ENCODE data around the gene TMEM222. TPM values are rescaled to one million over a fixed set of nuclear protein-coding genes. Genes with fewer than 3 reads are reported as not detected.

TMEM222 gene
- total and polyA plus RNA-seq, 12 donors = 30.7 to 73.2 (median 49.8) TPM

DNA sequence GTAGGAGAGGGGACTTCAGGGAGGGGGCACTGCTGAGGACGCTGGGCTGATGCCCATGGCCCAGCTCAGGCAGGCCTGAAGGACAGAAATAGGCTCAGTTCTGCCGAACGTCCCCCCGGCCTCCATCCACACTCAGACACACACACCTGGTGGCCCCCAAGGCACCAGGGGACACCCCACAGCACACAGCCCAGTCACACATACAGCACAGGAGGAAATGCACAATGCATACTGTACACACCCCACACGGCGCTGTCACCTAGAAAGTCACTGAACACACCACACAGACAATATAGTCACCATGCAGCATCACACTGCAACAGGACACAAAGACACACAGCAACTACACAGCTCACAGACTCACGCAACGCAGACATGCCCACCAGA lies 20.4 kb downstream of the TMEM222 start:
- no peak overlapping the region for H3K4me3 ChIP-seq
- no peak overlapping the region for H3K27ac ChIP-seq
- no peaks in the 10 kb centered on the region for H3K36me3 ChIP-seq (replicated peaks in 1 of 2)
- TF ChIP-seq, protein P1, sequence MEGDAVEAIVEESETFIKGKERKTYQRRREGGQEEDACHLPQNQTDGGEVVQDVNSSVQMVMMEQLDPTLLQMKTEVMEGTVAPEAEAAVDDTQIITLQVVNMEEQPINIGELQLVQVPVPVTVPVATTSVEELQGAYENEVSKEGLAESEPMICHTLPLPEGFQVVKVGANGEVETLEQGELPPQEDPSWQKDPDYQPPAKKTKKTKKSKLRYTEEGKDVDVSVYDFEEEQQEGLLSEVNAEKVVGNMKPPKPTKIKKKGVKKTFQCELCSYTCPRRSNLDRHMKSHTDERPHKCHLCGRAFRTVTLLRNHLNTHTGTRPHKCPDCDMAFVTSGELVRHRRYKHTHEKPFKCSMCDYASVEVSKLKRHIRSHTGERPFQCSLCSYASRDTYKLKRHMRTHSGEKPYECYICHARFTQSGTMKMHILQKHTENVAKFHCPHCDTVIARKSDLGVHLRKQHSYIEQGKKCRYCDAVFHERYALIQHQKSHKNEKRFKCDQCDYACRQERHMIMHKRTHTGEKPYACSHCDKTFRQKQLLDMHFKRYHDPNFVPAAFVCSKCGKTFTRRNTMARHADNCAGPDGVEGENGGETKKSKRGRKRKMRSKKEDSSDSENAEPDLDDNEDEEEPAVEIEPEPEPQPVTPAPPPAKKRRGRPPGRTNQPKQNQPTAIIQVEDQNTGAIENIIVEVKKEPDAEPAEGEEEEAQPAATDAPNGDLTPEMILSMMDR (IDR thresholded peaks at IDR 0.05) = no peak
- TF ChIP-seq POLR2A (IDR thresholded peaks at IDR 0.05) = no peak
- 55 to 75% (median 73%) methylated on average over 5 to 8 of the region's 8 CpGs for WGBS, 4 donors
- no peaks in the 10 kb centered on the region for H3K9me3 ChIP-seq (replicated peaks in 1 of 3)
- intact Hi-C loops (cut with DNase I) = no loop called here
- peaks cover 0 to 8% of the 10 kb centered on the region in 2 donors for H3K4me1 ChIP-seq (replicated peaks in 1 of 2)
- DNase-seq = no peak
- no peaks in the 10 kb centered on the region for H3K27me3 ChIP-seq

DNA sequence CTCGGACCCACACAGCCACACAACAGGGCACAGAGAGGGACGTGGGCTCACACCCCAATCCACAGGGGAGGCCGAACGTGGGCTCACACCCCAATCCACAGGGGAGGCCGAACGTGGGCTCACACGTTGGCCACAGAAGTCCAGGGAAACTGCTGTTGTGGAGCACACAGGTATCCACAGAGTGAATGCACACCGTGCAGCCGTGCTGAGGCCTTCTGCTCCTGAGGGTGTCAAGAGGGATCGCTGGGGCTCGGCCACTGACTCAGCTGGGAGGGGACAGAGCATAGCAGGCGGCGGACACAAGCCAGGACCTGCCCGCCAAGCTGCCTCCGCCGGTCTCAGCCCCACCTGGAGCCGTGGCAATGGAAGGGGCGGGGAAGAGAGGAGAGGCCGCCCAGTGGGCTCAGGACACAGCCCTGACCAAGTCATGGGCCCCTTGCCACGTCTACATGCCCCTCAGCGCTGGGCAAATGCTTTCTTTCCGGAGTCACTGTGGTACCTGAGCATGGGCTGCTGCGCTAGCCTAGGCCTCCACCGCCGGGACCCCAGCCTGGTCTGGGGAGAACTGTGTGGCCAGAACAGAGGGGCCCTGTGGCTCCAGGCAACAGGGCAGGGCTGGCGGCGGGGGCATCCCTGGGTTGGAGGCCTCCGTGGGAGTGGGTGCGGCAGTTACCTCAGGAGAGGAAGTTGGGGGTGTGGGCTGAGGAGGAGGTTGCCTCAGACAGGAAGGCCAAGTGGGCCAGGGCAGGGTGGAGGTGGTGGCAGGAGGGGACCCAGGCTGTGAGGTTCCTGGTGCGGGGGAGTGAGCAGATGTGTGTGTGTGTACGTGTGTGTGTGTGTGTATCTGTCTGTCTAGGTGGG lies 21.0 kb downstream of the TMEM222 start:
- peaks cover 0 to 8% of the 10 kb centered on the region in 2 donors for H3K4me1 ChIP-seq (replicated peaks in 1 of 2)
- H3K27me3 ChIP-seq = no peaks in the 10 kb centered on the region
- H3K27ac ChIP-seq = peak overlapping the region in 1 of 5 donors; percentile 29
- TF ChIP-seq, protein P1 (IDR thresholded peaks at IDR 0.05) = no peak
- TF ChIP-seq POLR2A (IDR thresholded peaks at IDR 0.05) = no peak
- H3K36me3 ChIP-seq (replicated peaks in 1 of 2) = no peaks in the 10 kb centered on the region
- no peak for DNase-seq
- WGBS, 4 donors = 60 to 70% (median 68%) methylated on average over 12 to 31 of the region's 31 CpGs
- H3K4me3 ChIP-seq = no peak overlapping the region
- intact Hi-C loops (cut with DNase I) = no loop called here
- H3K9me3 ChIP-seq (replicated peaks in 1 of 3) = no peaks in the 10 kb centered on the region

DNA sequence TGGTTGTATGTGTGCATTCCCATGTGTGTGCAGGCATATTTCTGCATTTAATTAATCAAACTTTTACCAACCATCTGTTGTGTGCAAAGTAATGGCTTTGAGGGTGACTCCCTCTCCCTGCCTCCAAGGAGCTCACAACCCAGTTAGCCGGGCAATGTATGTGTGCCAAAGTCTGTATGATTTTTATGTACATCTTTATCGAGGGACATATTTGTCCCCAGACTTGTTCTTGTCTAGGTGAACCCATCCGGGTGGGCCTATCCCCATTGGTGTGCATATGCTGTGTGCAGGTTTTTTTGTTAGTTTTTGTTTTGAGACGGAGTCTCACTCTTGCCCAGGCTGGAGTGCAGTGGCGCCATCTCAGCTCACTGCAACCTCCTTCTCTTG lies 21.7 kb downstream of the TMEM222 start:
- no peak for DNase-seq
- Histone ChIP-seq H3K36me3 (replicated peaks in 1 of 2) (no peaks in the 10 kb centered on the region), H3K9me3 (replicated peaks in 1 of 3) (no peaks in the 10 kb centered on the region), H3K27ac (no peak overlapping the region), H3K4me1 (replicated peaks in 1 of 2) (peaks cover 0 to 8% of the 10 kb centered on the region in 2 donors), H3K4me3 (no peak overlapping the region), H3K27me3 (no peaks in the 10 kb centered on the region)
- intact Hi-C loops (cut with DNase I) = no loop called here
- TF ChIP-seq POLR2A (IDR thresholded peaks at IDR 0.05) = no peak
- TF ChIP-seq, protein P1 (IDR thresholded peaks at IDR 0.05) = no peak
- 66 to 80% (median 75%) methylated on average over 5 of the region's 5 CpGs for WGBS, 4 donors

DNA sequence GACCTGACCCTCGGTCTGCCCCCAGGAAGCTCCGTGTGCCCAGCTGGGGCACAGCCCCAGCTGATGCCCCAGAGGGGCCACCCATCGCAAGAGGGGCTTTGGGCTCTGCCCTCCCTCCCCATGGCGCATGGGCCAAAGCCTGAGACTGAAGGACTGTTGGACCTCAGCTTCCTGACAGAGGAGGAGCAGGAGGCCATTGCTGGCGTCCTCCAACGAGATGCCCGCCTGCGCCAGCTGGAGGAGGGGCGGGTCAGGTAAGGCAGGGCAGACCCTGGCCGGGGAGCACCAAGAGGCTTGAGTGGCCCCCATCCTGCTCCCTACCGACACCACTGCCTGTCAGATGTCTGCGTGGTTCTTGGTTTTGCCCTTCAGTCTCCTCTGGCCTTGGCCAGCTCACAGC lies 23.3 kb downstream of the TMEM222 start:
- intact Hi-C loops (cut with DNase I) = no loop called here
- Histone ChIP-seq H3K27me3 (no peaks in the 10 kb centered on the region), H3K27ac (no peak overlapping the region), H3K36me3 (replicated peaks in 1 of 2) (no peaks in the 10 kb centered on the region), H3K4me3 (no peak overlapping the region), H3K9me3 (replicated peaks in 1 of 3) (no peaks in the 10 kb centered on the region), H3K4me1 (replicated peaks in 1 of 2) (peaks cover 0 to 20% of the 10 kb centered on the region in 2 donors)
- TF ChIP-seq POLR2A (IDR thresholded peaks at IDR 0.05) = no peak
- TF ChIP-seq, protein P1 (IDR thresholded peaks at IDR 0.05) = no peak
- 40 to 79% (median 69%) methylated on average over 1 to 12 of the region's 12 CpGs for WGBS, 4 donors
- DNase-seq = no peak
